Mucosa of rectum (tissue), 2 donors: Measurements from ENCODE around the gene KCTD2.

ENCODE experiments used
- H3K27ac ChIP-seq, 2 donors: one replicate each; pipeline ENCODE4 v1.7.0; 2013; ENCODE audit warnings: inconsistent platforms in 2 of 2, low read depth in 2 of 2, low read length in 2 of 2
- H3K27me3 ChIP-seq, 2 donors: one replicate each; pipeline ENCODE4 v1.7.0; 2013; ENCODE audit warnings: low read length in 2 of 2; ENCODE audit not compliant: control insufficient read depth in 2 of 2, insufficient read depth in 2 of 2
- H3K36me3 ChIP-seq, 2 donors: one replicate each; pipeline ENCODE4 v1.7.0; 2013; ENCODE audit warnings: low read length in 2 of 2; ENCODE audit not compliant: control insufficient read depth in 2 of 2, insufficient read depth in 2 of 2
- H3K4me1 ChIP-seq, 2 donors: one replicate each; pipeline ENCODE4 v1.7.0; 2013; ENCODE audit warnings: low read length in 2 of 2, mild to moderate bottlenecking in 1 of 2; ENCODE audit not compliant: control insufficient read depth in 2 of 2, insufficient read depth in 2 of 2
- H3K4me3 ChIP-seq, 2 donors: one replicate each; pipeline ENCODE4 v1.7.0; 2013; ENCODE audit warnings: low read length in 2 of 2
- H3K9ac ChIP-seq, 2 donors: one replicate each; pipeline ENCODE4 v1.7.0; 2013; ENCODE audit warnings: low read length in 2 of 2, low read depth in 1 of 2, mild to moderate bottlenecking in 1 of 2
- H3K9me3 ChIP-seq, 2 donors: one replicate each; pipeline ENCODE4 v1.7.0; 2013; ENCODE audit warnings: low read length in 2 of 2; ENCODE audit not compliant: control insufficient read depth in 2 of 2
- donor health status: healthy.
- donor health status: Normal muscosa, but diverticular disease.

The KCTD2 gene

GRCh38 chr17:75006653-75007052 is 40.4 kb upstream of the KCTD2 start:
- Histone ChIP-seq H3K9me3 (no peaks in the 10 kb centered on the region), H3K27me3 (peaks cover 0 to 2% of the 10 kb centered on the region in 2 donors), H3K4me1 (peaks cover 6 to 15% of the 10 kb centered on the region in 2 donors), H3K36me3 (peaks cover 3 to 4% of the 10 kb centered on the region in 2 donors), H3K9ac (no peak overlapping the region), H3K27ac (no peak overlapping the region), H3K4me3 (no peak overlapping the region)

GRCh38 chr17:75008373-75008772 is 38.7 kb upstream of the KCTD2 start:
- H3K27ac ChIP-seq = no peak overlapping the region
- H3K4me1 ChIP-seq = peaks cover 15 to 26% of the 10 kb centered on the region in 2 donors
- H3K36me3 ChIP-seq = no peaks in the 10 kb centered on the region
- no peaks in the 10 kb centered on the region for H3K9me3 ChIP-seq
- H3K27me3 ChIP-seq = peaks cover 0 to 2% of the 10 kb centered on the region in 2 donors
- H3K9ac ChIP-seq = no peak overlapping the region
- H3K4me3 ChIP-seq = no peak overlapping the region

GRCh38 chr17:75009139-75009724 is 37.8 kb upstream of the KCTD2 start:
- Histone ChIP-seq H3K27me3 (peaks cover 0 to 2% of the 10 kb centered on the region in 2 donors), H3K36me3 (no peaks in the 10 kb centered on the region), H3K4me3 (no peak overlapping the region), H3K9ac (no peak overlapping the region), H3K9me3 (no peaks in the 10 kb centered on the region), H3K4me1 (peaks cover 19 to 31% of the 10 kb centered on the region in 2 donors), H3K27ac (peak overlapping the region; percentile 37 to 38)

- H3K4me3 ChIP-seq = no peak overlapping the region
- peak overlapping the region; percentile 84 to 89 for H3K27ac ChIP-seq
- peaks cover 0 to 2% of the 10 kb centered on the region in 2 donors for H3K27me3 ChIP-seq
- peak overlapping the region in 1 of 2 donors; percentile 75 for H3K9ac ChIP-seq
- H3K4me1 ChIP-seq = peaks cover 19 to 31% of the 10 kb centered on the region in 2 donors
- H3K9me3 ChIP-seq = no peaks in the 10 kb centered on the region
- H3K36me3 ChIP-seq = no peaks in the 10 kb centered on the region
Measured at GRCh38 chr17:75010683-75011400, 36.2 kb upstream of the KCTD2 start.

- Histone ChIP-seq H3K4me1 (peaks cover 19 to 31% of the 10 kb centered on the region in 2 donors), H3K4me3 (peak overlapping the region; percentile 84 to 91), H3K9ac (peak overlapping the region; percentile 27 to 75), H3K27me3 (peaks cover 0 to 2% of the 10 kb centered on the region in 2 donors), H3K9me3 (no peaks in the 10 kb centered on the region), H3K27ac (peak overlapping the region; percentile 84 to 89), H3K36me3 (no peaks in the 10 kb centered on the region)
Measured at GRCh38 chr17:75011401-75012095, 35.5 kb upstream of the KCTD2 start.

GRCh38 chr17:75012096-75012345 is 35.0 kb upstream of the KCTD2 start:
- Histone ChIP-seq H3K4me1 (peaks cover 19 to 31% of the 10 kb centered on the region in 2 donors), H3K36me3 (no peaks in the 10 kb centered on the region), H3K9ac (peak overlapping the region; percentile 68 to 75), H3K27ac (peak overlapping the region; percentile 84 to 89), H3K9me3 (no peaks in the 10 kb centered on the region), H3K27me3 (peaks cover 0 to 2% of the 10 kb centered on the region in 2 donors), H3K4me3 (peak overlapping the region; percentile 84 to 91)

GRCh38 chr17:75012346-75013091 is 34.5 kb upstream of the KCTD2 start, which contains the start of gene MRPL58:
Gene MRPL58, plus strand, starts transcription at chr17:75012670. Its CDS starts 17 bp downstream, at chr17:75012687.
- Histone ChIP-seq H3K4me3 (peak within 1 kb of the TSS; percentile 84 to 91), H3K4me1 (peaks cover 19 to 31% of the 10 kb centered on the region in 2 donors), H3K27ac (peak within 1 kb of the TSS; percentile 84 to 89), H3K27me3 (peaks cover 0 to 1% of the 10 kb centered on the region in 2 donors), H3K9me3 (no peaks in the 10 kb centered on the region), H3K36me3 (no peaks in the 10 kb centered on the region), H3K9ac (peak within 1 kb of the TSS; percentile 75 to 76)

- Histone ChIP-seq H3K27me3 (no peaks in the 10 kb centered on the region), H3K27ac (peak overlapping the region in 1 of 2 donors; percentile 89), H3K9me3 (no peaks in the 10 kb centered on the region), H3K4me1 (peaks cover 19 to 31% of the 10 kb centered on the region in 2 donors), H3K36me3 (no peaks in the 10 kb centered on the region), H3K4me3 (peak overlapping the region; percentile 84 to 91), H3K9ac (peak overlapping the region; percentile 75 to 76)
Measured at GRCh38 chr17:75013092-75013559, 33.9 kb upstream of the KCTD2 start.

GRCh38 chr17:75019146-75019545 is 27.9 kb upstream of the KCTD2 start:
- Histone ChIP-seq H3K9ac (no peak overlapping the region), H3K4me3 (no peak overlapping the region), H3K27ac (no peak overlapping the region), H3K4me1 (no peaks in the 10 kb centered on the region), H3K9me3 (no peaks in the 10 kb centered on the region), H3K27me3 (no peaks in the 10 kb centered on the region), H3K36me3 (peaks cover 16 to 33% of the 10 kb centered on the region in 2 donors)
